ENCODE measurements around the gene MISP.

DNA sequence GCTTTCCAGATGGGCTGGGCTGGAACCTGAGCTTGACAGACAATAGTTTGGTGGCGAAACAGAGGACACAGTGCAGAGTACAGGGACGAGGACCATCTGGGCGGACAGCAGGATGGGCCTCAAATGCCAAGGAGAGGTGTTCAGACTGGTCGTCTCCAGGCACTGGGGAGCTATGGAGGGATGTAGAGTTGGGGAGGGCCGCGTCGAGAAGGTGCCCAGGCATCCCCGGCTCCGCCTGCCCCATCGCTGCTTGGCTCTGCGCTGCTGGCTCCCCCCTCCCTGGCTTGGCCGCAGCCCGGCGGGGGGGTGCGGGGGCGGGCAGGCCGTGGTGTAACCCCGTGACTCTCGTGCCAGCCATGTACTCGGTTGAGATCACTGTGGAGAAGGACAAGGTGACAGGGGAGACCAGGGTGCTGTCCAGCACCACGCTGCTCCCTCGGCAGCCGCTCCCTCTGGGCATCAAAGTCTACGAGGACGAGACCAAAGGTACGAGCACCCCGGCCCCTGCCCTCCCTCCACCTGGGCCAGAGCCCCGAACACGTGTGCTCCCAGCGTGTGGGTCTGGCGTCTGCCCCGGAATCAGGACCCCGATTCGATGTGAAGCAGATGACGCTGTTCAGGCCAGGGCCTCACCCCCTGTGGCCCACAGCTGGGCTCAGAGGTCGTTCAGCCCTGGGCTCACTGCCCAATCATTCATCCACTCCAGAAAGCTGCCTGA lies 10.8 kb upstream of the MISP start:
- TF ChIP-seq POLR2AphosphoS5 (IDR thresholded peaks at IDR 0.05) = no peak
- TF ChIP-seq, protein P1, sequence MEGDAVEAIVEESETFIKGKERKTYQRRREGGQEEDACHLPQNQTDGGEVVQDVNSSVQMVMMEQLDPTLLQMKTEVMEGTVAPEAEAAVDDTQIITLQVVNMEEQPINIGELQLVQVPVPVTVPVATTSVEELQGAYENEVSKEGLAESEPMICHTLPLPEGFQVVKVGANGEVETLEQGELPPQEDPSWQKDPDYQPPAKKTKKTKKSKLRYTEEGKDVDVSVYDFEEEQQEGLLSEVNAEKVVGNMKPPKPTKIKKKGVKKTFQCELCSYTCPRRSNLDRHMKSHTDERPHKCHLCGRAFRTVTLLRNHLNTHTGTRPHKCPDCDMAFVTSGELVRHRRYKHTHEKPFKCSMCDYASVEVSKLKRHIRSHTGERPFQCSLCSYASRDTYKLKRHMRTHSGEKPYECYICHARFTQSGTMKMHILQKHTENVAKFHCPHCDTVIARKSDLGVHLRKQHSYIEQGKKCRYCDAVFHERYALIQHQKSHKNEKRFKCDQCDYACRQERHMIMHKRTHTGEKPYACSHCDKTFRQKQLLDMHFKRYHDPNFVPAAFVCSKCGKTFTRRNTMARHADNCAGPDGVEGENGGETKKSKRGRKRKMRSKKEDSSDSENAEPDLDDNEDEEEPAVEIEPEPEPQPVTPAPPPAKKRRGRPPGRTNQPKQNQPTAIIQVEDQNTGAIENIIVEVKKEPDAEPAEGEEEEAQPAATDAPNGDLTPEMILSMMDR (IDR thresholded peaks at IDR 0.05) = no peak
